GM10847 (cell line): ENCODE measurements around the gene FOXP1.

Source experiments
- POLR2A ChIP-seq: IDR thresholded peaks from 2 replicates; pipeline ENCODE4 v1.6.1; 2011; ENCODE audit not compliant: insufficient read length; ENCODE audit errors: extremely low read depth

Gene FOXP1

GRCh38 chr3:71069797-71070196, 513.7 kb downstream of the FOXP1 start:
- TF ChIP-seq POLR2A: no peak

GRCh38 chr3:71067977-71068654, 515.4 kb downstream of the FOXP1 start:
- no peak for TF ChIP-seq POLR2A

GRCh38 chr3:71066849-71067261, 516.7 kb downstream of the FOXP1 start:
- no peak for TF ChIP-seq POLR2A

GRCh38 chr3:71066356-71066755, 517.2 kb downstream of the FOXP1 start:
- TF ChIP-seq POLR2A: no peak

- TF ChIP-seq POLR2A: no peak
These were observed 517.8 kb downstream of the FOXP1 start for GRCh38 chr3:71065764-71066013.

- no peak for TF ChIP-seq POLR2A
These were observed 518.4 kb downstream of the FOXP1 start for GRCh38 chr3:71064956-71065763.

- no peak for TF ChIP-seq POLR2A
These were observed 519.1 kb downstream of the FOXP1 start for GRCh38 chr3:71064291-71064955.

- TF ChIP-seq POLR2A: no peak
These were observed 519.7 kb downstream of the FOXP1 start for GRCh38 chr3:71063773-71064290.

GRCh38 chr3:71062952-71063772, 520.4 kb downstream of the FOXP1 start:
- no peak for TF ChIP-seq POLR2A

- TF ChIP-seq POLR2A: no peak
These were observed 521.2 kb downstream of the FOXP1 start for GRCh38 chr3:71062037-71062932.

- TF ChIP-seq POLR2A: no peak
These were observed 521.9 kb downstream of the FOXP1 start for GRCh38 chr3:71061581-71061980.

GRCh38 chr3:71061037-71061436, 522.5 kb downstream of the FOXP1 start:
- TF ChIP-seq POLR2A: no peak

- no peak for TF ChIP-seq POLR2A
These were observed 523.0 kb downstream of the FOXP1 start for GRCh38 chr3:71060536-71060935.

- no peak for TF ChIP-seq POLR2A
These were observed 526.0 kb downstream of the FOXP1 start for GRCh38 chr3:71057526-71057894.
